HG03064 (cell line): ENCODE results near the gene SNX32.

Experiments
- ATAC-seq: cut with Tn5 transposase; IDR thresholded peaks from one replicate; pipeline ENCODE4 v1.9.1; 2021; ENCODE audit warnings: low read depth; ENCODE audit not compliant: unreplicated experiment

The SNX32 gene

GRCh38 chr11:65865550-65866172 lies 31.9 kb downstream of the SNX32 start:
- no peak for ATAC-seq

- no peak for ATAC-seq
These were observed 32.9 kb downstream of the SNX32 start for GRCh38 chr11:65866509-65867283.

DNA sequence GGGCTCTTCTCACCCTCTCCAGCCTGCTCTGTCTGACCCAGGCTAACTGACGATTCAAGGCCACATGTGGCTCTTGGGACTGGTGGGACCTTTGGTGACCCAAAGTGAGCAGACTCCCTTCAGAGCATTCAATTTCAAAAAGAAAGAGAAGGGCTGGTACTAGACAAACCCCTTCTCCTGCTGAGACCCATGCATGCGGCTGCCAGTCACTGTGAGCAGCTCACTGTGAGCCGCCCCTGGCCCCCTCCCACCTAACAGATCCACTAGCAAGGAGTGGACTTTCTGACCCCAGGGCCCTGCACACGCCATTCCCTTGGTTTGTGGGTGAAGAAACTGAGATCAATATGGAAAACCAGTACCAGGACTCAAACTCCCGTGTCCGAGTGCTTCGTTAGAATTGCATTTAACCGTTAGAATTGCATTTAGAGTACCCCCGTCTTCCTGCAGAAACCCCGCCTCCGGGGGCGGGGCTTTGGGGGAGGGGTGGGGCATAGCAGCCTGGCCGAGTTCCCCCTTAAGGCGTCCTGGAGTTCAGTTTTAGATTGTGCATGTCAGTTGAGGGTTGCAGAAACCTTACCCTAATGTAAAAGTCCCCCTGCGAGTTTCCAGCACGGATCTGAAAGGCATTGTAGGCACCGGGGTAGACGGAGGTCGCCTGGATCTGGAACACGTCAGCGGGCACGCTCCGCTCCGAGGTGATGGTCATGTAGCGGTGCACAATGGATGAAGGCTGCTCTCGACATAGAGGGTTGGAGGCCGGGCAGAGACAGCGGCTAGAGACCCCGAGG lies 33.7 kb downstream of the SNX32 start:
- no peak for ATAC-seq

GRCh38 chr11:65868076-65868667 lies 34.4 kb downstream of the SNX32 start:
- ATAC-seq: no peak

- ATAC-seq: no peak
These were observed 35.1 kb downstream of the SNX32 start for GRCh38 chr11:65868907-65869306.

DNA sequence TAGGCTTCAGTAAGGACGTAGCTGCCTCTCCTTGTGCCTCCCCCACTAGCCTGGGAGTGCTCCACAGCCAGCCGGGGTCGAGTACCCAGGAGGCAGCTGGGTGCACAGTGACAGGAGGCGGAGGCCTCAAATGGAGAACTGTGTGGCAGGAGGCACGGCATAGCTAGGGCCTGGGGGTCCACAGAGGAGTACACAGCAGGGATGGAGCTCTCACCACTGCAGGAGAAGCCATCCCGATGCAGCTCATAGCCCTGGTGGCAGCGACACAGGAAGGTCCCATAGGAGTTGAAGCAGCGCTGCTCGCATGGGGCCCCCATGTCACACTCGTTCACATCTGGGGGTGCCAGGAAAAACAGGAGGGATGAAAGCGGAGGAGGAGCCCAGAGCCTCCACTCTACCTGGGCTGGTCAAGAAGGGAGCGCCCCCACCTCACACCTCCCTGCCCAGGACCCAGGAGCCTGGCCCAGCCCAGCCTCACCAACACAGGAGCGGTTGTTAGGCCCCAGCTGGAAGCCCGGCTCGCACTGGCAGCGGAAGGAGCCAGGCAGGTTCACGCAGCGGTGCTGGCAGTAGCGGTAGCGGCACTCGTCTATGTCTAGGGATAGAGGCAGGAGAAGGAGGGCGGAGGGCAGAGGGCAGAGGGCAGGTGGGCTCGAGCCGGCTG lies 36.0 kb downstream of the SNX32 start:
- ATAC-seq: no peak

GRCh38 chr11:65870307-65870658 lies 36.5 kb downstream of the SNX32 start:
- ATAC-seq: no peak

GRCh38 chr11:65870706-65871681 lies 37.2 kb downstream of the SNX32 start:
- no peak for ATAC-seq

DNA sequence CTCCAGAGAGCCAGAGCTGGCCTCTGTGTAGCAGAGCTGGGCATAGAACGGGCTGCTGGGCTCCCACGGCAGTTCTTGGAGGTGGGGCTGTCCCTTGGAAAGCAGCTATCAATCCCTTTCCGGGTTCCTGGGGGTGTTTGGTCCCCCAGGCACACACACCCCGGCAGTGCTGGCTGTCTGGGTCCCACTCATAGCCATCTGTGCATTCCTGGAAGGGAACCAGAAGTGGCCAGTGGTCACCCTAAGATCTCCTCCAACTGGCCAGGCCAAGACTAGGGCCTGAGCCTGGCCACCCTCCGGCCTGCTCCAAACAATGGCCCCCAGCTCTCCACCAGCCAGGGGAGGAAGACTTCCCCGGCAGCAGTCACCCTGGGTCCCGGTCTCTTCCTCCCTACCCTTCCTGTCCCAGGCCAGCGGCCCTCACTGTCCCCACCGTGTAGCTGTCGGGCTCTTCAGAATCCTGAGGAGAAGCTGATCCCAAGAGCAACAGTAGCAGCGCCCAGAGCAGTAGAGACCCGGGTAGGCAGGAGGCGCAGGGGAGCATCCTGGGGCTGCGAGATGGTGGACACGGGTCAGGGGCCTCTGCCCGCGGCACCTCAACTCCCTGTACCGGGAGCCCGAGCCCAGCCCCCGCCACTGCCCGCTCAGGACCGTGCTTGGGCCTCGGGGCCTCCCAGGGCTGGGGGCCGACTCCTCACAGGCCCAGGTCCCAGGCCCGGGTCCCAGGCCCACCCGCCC lies 38.2 kb downstream of the SNX32 start:
- ATAC-seq: no peak

DNA sequence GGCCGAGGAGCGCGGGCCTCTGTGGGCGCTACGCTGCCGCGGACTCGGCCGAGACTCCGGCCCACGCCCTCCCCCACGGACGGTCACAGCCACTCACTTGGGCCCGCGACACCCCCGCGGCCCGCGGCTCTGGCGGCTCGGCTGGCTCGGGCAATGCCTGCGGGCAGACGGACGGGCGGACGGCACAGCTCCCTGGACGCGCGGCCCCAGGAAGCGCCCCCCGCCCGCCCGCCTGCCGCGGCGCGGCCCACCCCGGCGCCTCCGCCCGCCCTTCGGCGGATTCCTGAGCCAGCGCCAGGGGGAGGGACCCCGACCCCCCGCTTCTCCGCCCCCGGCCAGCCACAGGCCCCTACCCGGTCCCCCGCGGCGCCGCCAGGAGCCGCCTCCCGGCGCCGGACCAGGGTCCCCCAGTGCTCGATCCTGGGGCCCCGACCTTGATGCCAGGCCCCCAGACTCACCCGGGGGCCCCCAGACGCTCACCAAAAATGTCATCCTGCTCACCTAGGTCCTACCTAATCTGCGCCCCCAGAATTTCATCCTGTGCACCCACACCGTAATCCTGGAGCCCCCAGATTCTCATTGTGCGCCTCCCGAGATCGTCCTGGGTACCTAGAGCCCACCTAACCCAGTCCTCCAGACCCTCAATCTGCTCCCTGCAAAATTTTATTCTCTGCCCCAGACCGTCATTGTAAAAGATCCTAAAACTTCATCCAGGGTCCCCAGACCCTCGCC lies 39.0 kb downstream of the SNX32 start, which contains the start of gene EFEMP2:
EFEMP2 (minus strand) TSS at position 215 of the 732 bp plus-strand sequence. CDS start 446 bp downstream, outside the sequence.
- no peak for ATAC-seq

GRCh38 chr11:65873318-65874156 lies 39.8 kb downstream of the SNX32 start:
- ATAC-seq: peak; percentile 55

GRCh38 chr11:65879617-65880016 lies 45.9 kb downstream of the SNX32 start, which contains the start of gene CTSW:
CTSW (plus strand) TSS chr11:65879837; CDS start chr11:65879855, 18 bp downstream.
- ATAC-seq: no peak

- no peak for ATAC-seq
These were observed 46.3 kb downstream of the SNX32 start for GRCh38 chr11:65880027-65880426.

- ATAC-seq: no peak
These were observed 47.2 kb downstream of the SNX32 start for GRCh38 chr11:65880844-65881421.

DNA sequence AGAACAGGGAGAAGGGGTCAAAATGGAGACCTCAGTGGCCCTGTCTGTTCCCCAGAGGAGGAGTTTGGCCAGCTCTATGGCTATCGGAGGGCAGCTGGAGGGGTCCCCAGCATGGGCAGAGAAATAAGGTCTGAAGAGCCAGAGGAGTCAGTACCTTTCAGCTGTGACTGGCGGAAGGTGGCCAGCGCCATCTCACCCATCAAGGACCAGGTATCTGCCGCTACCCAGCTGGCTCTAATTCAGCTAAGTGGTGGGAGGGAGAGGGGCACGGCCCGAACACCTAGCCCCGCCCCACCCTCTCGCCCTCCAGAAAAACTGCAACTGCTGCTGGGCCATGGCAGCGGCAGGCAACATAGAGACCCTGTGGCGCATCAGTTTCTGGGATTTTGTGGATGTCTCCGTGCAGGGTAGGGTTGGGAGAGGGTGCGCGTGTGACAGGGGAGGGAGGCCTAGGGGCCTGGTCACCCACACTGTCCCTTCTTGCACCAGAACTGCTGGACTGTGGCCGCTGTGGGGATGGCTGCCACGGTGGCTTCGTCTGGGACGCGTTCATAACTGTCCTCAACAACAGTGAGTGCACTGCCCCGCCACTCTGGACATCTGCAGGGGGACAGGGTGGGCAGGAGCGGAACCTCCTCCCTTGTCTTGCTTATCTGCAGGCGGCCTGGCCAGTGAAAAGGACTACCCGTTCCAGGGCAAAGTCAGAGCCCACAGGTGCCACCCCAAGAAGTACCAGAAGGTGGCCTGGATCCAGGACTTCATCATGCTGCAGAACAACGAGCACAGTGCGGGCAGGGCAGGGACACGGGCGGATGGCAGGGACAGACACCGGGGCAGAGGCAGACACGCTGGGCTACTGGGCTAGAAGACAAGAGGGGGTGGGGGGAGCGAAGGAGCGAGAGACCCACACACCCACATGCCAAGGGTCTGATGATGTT lies 48.6 kb downstream of the SNX32 start:
- no peak for ATAC-seq
